Effector memory CD8-positive, alpha-beta T cell (primary cell): Measurements from ENCODE around the gene TMEM50B.
"Not testable (repeated sequence)": the region's sequence is repeated elsewhere in the genome, so short reads cannot be mapped to it uniquely, and the experiment has no call there.

Experiments used
- ATAC-seq: fragments of 150-1000 bp; cut with Tn5 transposase; replicated peaks from 2 replicates; pipeline ENCODE4 v1.10.0; 2021; ENCODE audit warnings: mild to moderate bottlenecking, moderate library complexity
- DNase-seq, 3 experiments: peaks; one replicate each; pipeline ENCODE4 v3.0.0; 2021
- H3K27ac Mint-ChIP-seq, 2 donors: one replicate each; pipeline ENCODE4 v1.8.0; 2022; ENCODE audit warnings: mild to moderate bottlenecking in 2 of 2, mixed read lengths in 2 of 2, moderate library complexity in 2 of 2
- H3K27me3 Mint-ChIP-seq, 2 donors: one replicate each; pipeline ENCODE4 v1.8.0; 2022; ENCODE audit warnings: mixed read lengths in 2 of 2
- H3K36me3 Mint-ChIP-seq: one replicate; pipeline ENCODE4 v1.8.0; 2022; ENCODE audit warnings: mild to moderate bottlenecking, moderate library complexity, mixed read lengths; ENCODE audit not compliant: insufficient read depth
- H3K4me1 Mint-ChIP-seq, 2 donors: one replicate each; pipeline ENCODE4 v1.8.0; 2022; ENCODE audit warnings: low read depth in 2 of 2, mixed read lengths in 2 of 2
- H3K4me3 Mint-ChIP-seq, 2 donors: one replicate each; pipeline ENCODE4 v1.8.0; 2022; ENCODE audit warnings: mild to moderate bottlenecking in 2 of 2, mixed read lengths in 2 of 2, moderate library complexity in 2 of 2
- H3K9me3 Mint-ChIP-seq, 2 donors: one replicate each; pipeline ENCODE4 v1.8.0; 2022; ENCODE audit warnings: mixed read lengths in 2 of 2

The TMEM50B gene

GRCh38 chr21:33432496-33432895 lies 47.3 kb downstream of the TMEM50B start:
- no peaks in the 10 kb centered on the region for H3K4me1 Mint-ChIP-seq
- H3K36me3 Mint-ChIP-seq: peaks cover 63% of the 10 kb centered on the region
- H3K27ac Mint-ChIP-seq: no peak overlapping the region
- no peak for ATAC-seq
- no peak for DNase-seq
- no peak overlapping the region for H3K4me3 Mint-ChIP-seq
- no peaks in the 10 kb centered on the region for H3K9me3 Mint-ChIP-seq
- H3K27me3 Mint-ChIP-seq: no peaks in the 10 kb centered on the region

DNA sequence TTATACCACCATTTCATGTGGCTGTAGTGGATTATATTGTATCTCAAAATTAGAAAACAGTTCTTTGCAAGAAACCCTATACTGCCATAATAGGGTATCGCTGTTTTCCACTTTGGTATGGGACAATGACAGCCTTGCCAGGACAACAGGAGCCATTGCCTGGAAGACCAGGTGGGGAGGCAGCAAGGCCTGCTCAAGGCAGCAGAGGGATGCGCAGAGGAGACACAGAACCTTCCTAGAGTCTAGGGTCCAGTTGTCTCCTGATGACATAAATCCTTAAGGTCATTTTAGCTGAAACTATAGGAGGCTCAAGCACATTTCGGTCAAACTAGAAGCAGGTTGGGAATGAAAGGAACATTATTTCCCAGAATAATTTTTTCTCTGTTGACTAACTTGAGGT lies 48.9 kb downstream of the TMEM50B start:
- H3K27me3 Mint-ChIP-seq: no peaks in the 10 kb centered on the region
- DNase-seq (no peak), ATAC-seq (no peak)
- H3K36me3 Mint-ChIP-seq: peaks cover 48% of the 10 kb centered on the region
- no peak overlapping the region for H3K27ac Mint-ChIP-seq
- no peak overlapping the region for H3K4me3 Mint-ChIP-seq
- H3K9me3 Mint-ChIP-seq: no peaks in the 10 kb centered on the region
- no peaks in the 10 kb centered on the region for H3K4me1 Mint-ChIP-seq

GRCh38 chr21:33428669-33429068 lies 51.1 kb downstream of the TMEM50B start:
- Mint-ChIP-seq H3K9me3 (no peaks in the 10 kb centered on the region), H3K27ac (no peak overlapping the region), H3K4me3 (no peak overlapping the region), H3K27me3 (peaks cover 7 to 18% of the 10 kb centered on the region in 2 donors), H3K4me1 (no peaks in the 10 kb centered on the region), H3K36me3 (peaks cover 34% of the 10 kb centered on the region)
- ATAC-seq (no peak), DNase-seq (no peak)

- no peaks in the 10 kb centered on the region for H3K4me1 Mint-ChIP-seq
- H3K36me3 Mint-ChIP-seq: peaks cover 24% of the 10 kb centered on the region
- peaks cover 7 to 25% of the 10 kb centered on the region in 2 donors for H3K27me3 Mint-ChIP-seq
- H3K27ac Mint-ChIP-seq: no peak overlapping the region
- no peak for DNase-seq
- H3K4me3 Mint-ChIP-seq: no peak overlapping the region
- no peak for ATAC-seq
- H3K9me3 Mint-ChIP-seq: no peaks in the 10 kb centered on the region
Measured at GRCh38 chr21:33427051-33427450, 52.7 kb downstream of the TMEM50B start.

DNA sequence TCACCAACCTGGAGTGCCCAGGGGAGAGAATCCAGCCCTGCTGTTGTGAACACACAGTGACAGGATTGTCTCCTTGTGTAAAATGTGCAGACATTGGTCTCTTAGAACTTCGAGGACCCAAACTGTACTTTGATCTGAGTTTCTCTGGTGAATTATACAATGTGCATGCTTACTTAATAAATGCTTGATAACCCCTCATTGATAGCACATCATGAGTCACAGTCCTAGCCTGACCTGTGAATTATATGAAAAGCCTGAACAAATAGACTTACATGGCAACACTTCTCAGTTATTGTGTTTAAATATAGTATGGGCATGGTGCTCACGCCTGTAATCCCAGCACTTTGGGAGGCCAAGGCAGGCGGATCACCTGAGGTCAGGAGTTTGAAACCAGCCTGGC lies 53.9 kb downstream of the TMEM50B start:
- Mint-ChIP-seq H3K9me3 (no peaks in the 10 kb centered on the region), H3K27me3 (peaks cover 7 to 28% of the 10 kb centered on the region in 2 donors), H3K36me3 (peaks cover 21% of the 10 kb centered on the region), H3K4me1 (no peaks in the 10 kb centered on the region), H3K27ac (no peak overlapping the region), H3K4me3 (no peak overlapping the region)
- ATAC-seq: no peak
- DNase-seq: no peak

DNA sequence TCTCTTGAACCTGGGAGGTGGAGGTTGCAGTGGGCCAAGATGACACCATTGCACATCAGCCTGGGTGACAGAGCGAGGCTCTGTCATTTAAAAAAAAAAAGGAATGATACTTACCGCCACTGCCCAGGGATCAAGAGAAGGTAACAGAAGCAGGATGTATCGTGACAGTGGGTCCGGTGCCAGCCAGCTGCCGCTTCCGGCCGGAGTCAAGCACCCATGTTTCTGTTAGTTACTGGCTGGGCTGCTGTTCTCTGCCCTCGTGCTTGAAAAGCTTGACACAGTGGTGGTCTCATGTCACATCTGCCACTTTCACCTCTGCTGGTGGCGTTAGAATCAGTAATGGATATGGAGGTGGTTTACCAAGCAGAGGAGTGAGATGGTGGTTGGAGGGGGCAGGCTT lies 55.6 kb downstream of the TMEM50B start:
- H3K27me3 Mint-ChIP-seq: peaks cover 22 to 42% of the 10 kb centered on the region in 2 donors
- no peaks in the 10 kb centered on the region for H3K9me3 Mint-ChIP-seq
- H3K27ac Mint-ChIP-seq: no peak overlapping the region
- H3K4me1 Mint-ChIP-seq: no peaks in the 10 kb centered on the region
- H3K36me3 Mint-ChIP-seq: peaks cover 18% of the 10 kb centered on the region
- ATAC-seq (no peak), DNase-seq (no peak)
- no peak overlapping the region for H3K4me3 Mint-ChIP-seq

- H3K27ac Mint-ChIP-seq: no peak overlapping the region
- H3K36me3 Mint-ChIP-seq: peaks cover 12% of the 10 kb centered on the region
- H3K27me3 Mint-ChIP-seq: peaks cover 22 to 48% of the 10 kb centered on the region in 2 donors
- ATAC-seq (no peak), DNase-seq (no peak)
- no peaks in the 10 kb centered on the region for H3K9me3 Mint-ChIP-seq
- H3K4me1 Mint-ChIP-seq: no peaks in the 10 kb centered on the region
- no peak overlapping the region for H3K4me3 Mint-ChIP-seq
Measured at GRCh38 chr21:33421713-33422393, 57.9 kb downstream of the TMEM50B start.

- H3K4me1 Mint-ChIP-seq: no peaks in the 10 kb centered on the region
- H3K27me3 Mint-ChIP-seq: peaks cover 38 to 56% of the 10 kb centered on the region in 2 donors
- H3K9me3 Mint-ChIP-seq: no peaks in the 10 kb centered on the region
- DNase-seq (no peak), ATAC-seq (no peak)
- peaks cover 12% of the 10 kb centered on the region for H3K36me3 Mint-ChIP-seq
- no peak overlapping the region for H3K27ac Mint-ChIP-seq
- H3K4me3 Mint-ChIP-seq: no peak overlapping the region
Measured at GRCh38 chr21:33419538-33420123, 60.1 kb downstream of the TMEM50B start.

DNA sequence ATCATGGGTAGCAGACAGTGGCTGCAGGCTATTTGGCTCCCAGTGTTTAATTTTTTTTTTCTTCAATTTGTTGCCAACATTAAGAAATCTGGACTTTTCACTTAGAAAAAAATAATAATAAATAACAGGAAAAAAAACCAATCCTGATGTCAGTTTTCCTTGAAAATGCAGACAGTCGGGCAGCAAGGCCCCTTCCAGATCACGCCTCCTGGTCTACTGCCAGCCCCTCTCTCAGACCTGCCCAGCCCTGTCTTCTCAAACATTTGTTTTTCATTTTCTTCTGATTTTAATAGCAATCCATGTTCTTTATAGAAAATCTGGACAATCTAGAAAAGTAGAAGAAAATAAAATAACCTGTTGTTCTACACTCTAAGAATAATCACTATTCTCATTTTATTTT lies 61.1 kb downstream of the TMEM50B start:
- no peak overlapping the region for H3K4me3 Mint-ChIP-seq
- ATAC-seq (no peak), DNase-seq (no peak)
- peaks cover 12% of the 10 kb centered on the region for H3K36me3 Mint-ChIP-seq
- peaks cover 33 to 51% of the 10 kb centered on the region in 2 donors for H3K27me3 Mint-ChIP-seq
- H3K4me1 Mint-ChIP-seq: no peaks in the 10 kb centered on the region
- no peak overlapping the region for H3K27ac Mint-ChIP-seq
- H3K9me3 Mint-ChIP-seq: no peaks in the 10 kb centered on the region

DNA sequence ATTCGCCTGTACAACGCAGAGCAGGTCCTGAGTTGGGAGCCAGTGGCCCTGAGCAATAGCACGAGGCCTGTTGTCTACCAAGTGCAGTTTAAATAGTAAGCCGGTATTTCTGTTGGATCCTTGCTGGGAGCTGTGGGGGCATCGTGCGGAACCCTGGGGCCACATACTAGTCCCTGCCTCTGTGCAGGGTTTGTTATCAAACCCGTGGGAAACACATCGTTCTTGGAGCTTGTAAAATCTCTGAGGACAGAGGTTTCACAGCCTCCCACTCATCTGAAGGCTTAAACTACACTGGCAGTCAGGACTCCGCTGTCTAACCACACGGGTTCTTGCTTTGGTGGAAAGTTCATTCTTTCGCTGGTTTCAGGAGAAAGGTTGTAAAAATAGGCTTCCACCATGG lies 64.8 kb downstream of the TMEM50B start:
- H3K36me3 Mint-ChIP-seq: peaks cover 4% of the 10 kb centered on the region
- no peak overlapping the region for H3K27ac Mint-ChIP-seq
- no peak for ATAC-seq
- no peaks in the 10 kb centered on the region for H3K9me3 Mint-ChIP-seq
- no peaks in the 10 kb centered on the region for H3K4me1 Mint-ChIP-seq
- H3K4me3 Mint-ChIP-seq: no peak overlapping the region
- H3K27me3 Mint-ChIP-seq: peaks cover 33 to 64% of the 10 kb centered on the region in 2 donors
- DNase-seq: no peak

DNA sequence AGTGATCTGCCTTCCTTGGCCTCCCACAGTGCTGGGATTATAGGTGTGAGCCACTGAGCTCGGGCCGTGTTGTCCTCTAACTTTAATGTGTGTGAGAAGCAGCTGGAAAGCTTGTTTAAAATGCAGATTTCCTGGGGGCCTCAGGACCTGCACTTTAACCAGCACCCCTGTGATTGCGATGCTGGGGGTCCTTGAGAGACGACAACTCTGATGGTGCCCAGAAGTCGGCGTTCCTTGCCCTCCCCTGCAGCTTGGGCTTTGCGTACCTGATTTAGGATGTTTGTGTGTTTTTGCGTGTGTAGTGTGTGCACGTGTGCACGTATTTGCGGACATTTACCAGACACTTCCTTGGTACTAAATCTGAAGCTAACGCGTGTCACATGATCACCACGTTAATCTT lies 65.7 kb downstream of the TMEM50B start:
- H3K4me3 Mint-ChIP-seq: no peak overlapping the region
- H3K9me3 Mint-ChIP-seq: no peaks in the 10 kb centered on the region
- H3K27me3 Mint-ChIP-seq: peaks cover 32 to 64% of the 10 kb centered on the region in 2 donors
- no peaks in the 10 kb centered on the region for H3K4me1 Mint-ChIP-seq
- ATAC-seq (no peak), DNase-seq (no peak)
- no peak overlapping the region for H3K27ac Mint-ChIP-seq
- peaks cover 4% of the 10 kb centered on the region for H3K36me3 Mint-ChIP-seq

DNA sequence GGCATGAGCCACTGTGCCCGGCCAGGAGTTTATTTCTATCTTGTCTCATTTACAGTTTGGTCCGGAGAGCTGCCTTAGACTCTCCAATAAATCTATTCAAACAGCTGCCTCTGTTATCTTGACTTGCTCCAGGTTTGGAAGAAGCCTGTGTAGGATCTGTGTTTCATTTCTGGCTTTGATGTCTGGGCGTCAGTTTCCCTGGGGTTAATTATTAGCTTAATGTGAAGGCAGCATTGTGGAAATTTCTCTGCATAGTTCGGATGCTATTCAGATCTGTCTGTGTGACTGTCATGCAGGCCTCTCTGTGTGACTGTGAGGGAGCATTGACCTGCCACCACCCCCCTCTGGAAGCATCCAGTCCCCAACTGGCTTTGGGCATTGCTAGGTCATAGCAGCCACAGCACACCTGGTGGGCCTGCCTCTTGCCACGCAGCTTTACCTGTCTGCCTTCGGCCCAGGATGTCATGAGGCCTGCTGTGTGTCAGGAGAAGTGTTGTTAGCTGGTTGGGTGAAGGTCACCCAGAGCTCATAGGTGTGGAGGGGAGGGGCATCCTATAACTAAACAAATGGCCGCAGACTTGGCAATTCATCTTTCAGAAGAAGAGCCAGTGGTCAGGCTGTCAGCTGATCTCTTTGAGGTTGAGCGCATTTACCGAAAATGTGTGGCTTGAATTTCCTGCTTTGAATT lies 66.8 kb downstream of the TMEM50B start:
- no peak overlapping the region for H3K27ac Mint-ChIP-seq
- ATAC-seq: no peak
- H3K4me3 Mint-ChIP-seq: no peak overlapping the region
- no peak for DNase-seq
- no peaks in the 10 kb centered on the region for H3K9me3 Mint-ChIP-seq
- no peaks in the 10 kb centered on the region for H3K36me3 Mint-ChIP-seq
- H3K4me1 Mint-ChIP-seq: no peaks in the 10 kb centered on the region
- H3K27me3 Mint-ChIP-seq: peaks cover 37 to 68% of the 10 kb centered on the region in 2 donors

DNA sequence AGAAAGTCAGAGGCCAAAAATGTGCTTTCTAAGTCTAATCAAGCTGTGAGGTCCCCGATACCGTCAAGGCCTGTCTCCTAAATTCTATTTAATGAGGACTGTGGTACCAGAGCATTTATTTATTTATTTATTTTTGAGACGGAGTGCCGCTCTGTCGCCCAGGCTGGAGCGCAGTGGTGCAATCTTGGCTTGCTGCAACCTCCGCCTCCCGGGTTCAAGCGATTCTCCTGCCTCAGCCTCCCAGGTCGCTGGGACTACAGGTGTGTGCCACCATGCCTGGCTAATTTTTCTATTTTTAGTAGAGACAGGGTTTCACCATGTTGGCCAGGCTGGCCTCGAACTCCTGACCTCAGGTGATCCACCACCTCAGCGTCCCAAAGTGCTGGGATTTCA lies 67.3 kb downstream of the TMEM50B start:
- H3K9me3 Mint-ChIP-seq, H3K27ac Mint-ChIP-seq, H3K4me1 Mint-ChIP-seq, DNase-seq, H3K4me3 Mint-ChIP-seq, H3K36me3 Mint-ChIP-seq, ATAC-seq: not testable (repeated sequence)
- H3K27me3 Mint-ChIP-seq: peaks cover 37 to 68% of the 10 kb centered on the region in 2 donors

GRCh38 chr21:33411949-33412430 lies 67.8 kb downstream of the TMEM50B start:
- Mint-ChIP-seq H3K27me3 (peaks cover 37 to 70% of the 10 kb centered on the region in 2 donors), H3K36me3 (no peaks in the 10 kb centered on the region), H3K9me3 (no peaks in the 10 kb centered on the region), H3K27ac (no peak overlapping the region), H3K4me3 (no peak overlapping the region), H3K4me1 (no peaks in the 10 kb centered on the region)
- DNase-seq (no peak), ATAC-seq (no peak)
